Loucy (cell line): ENCODE results near the gene WDR43.

Experiments
- H2AFZ ChIP-seq: fragments of 200-600 bp; sonication (generic); 2 replicates; pipeline ENCODE4 v1.6.0; 2016; ENCODE audit warnings: antibody characterized with exemption, mild to moderate bottlenecking, low read length, moderate library complexity
- H3F3A ChIP-seq: fragments of 200-600 bp; 2 replicates; pipeline ENCODE4 v1.6.0; 2016; ENCODE audit warnings: antibody characterized with exemption, low read depth, mild to moderate bottlenecking
- H3K27me3 ChIP-seq: fragments of 200-600 bp; sonication (generic); 2 replicates; pipeline ENCODE4 v1.6.1; 2014; ENCODE audit warnings: low read length, mild to moderate bottlenecking; ENCODE audit not compliant: insufficient read depth, poor library complexity, severe bottlenecking
- H3K36me3 ChIP-seq: fragments of 200-600 bp; sonication (generic); 2 replicates; pipeline ENCODE4 v1.6.1; 2016; ENCODE audit warnings: low read length; ENCODE audit not compliant: insufficient read depth
- H3K4me1 ChIP-seq: fragments of 200-600 bp; sonication (generic); 2 replicates; pipeline ENCODE4 v1.5.1; 2014; ENCODE audit warnings: low read length, mild to moderate bottlenecking; ENCODE audit not compliant: insufficient read depth, poor library complexity, severe bottlenecking
- H3K4me2 ChIP-seq: fragments of 200-600 bp; sonication (generic); 2 replicates; pipeline ENCODE4 v1.6.0; 2014; ENCODE audit warnings: antibody characterized with exemption, low read length, low read depth, mild to moderate bottlenecking; ENCODE audit not compliant: poor library complexity, severe bottlenecking
- H3K4me3 ChIP-seq: fragments of 200-600 bp; sonication (generic); 2 replicates; pipeline ENCODE4 v1.5.1; 2014; ENCODE audit warnings: low read length, mild to moderate bottlenecking, mixed read lengths; ENCODE audit not compliant: poor library complexity, severe bottlenecking
- H3K79me2 ChIP-seq: fragments of 200-600 bp; sonication (generic); 2 replicates; pipeline ENCODE4 v1.6.1; 2014; ENCODE audit warnings: low read length; ENCODE audit not compliant: insufficient read depth
- H3K9ac ChIP-seq: fragments of 200-600 bp; sonication (generic); 2 replicates; pipeline ENCODE4 v1.6.0; 2014; ENCODE audit warnings: mild to moderate bottlenecking, low read depth, low read length, moderate library complexity; ENCODE audit not compliant: poor library complexity, severe bottlenecking
- H3K9me2 ChIP-seq: fragments of 200-600 bp; sonication (generic); replicated peaks from 2 replicates; pipeline ENCODE4 v1.6.1; 2016; ENCODE audit warnings: low read depth, low read length, mixed read lengths
- H3K9me3 ChIP-seq: fragments of 200-600 bp; sonication (generic); 2 replicates; pipeline ENCODE4 v1.6.1; 2014; ENCODE audit warnings: mild to moderate bottlenecking, antibody characterized with exemption, low read length, low read depth; ENCODE audit not compliant: insufficient read depth
- H4K20me1 ChIP-seq: fragments of 200-600 bp; sonication (generic); 2 replicates; pipeline ENCODE4 v1.6.0; 2014; ENCODE audit warnings: antibody characterized with exemption, low read length, mild to moderate bottlenecking; ENCODE audit not compliant: insufficient read depth, poor library complexity, severe bottlenecking
- CTCF ChIP-seq: fragments of 200-600 bp; sonication (generic); conservative IDR thresholded peaks from 2 replicates; pipeline ENCODE4 v1.5.1; 2014; ENCODE audit warnings: mild to moderate bottlenecking, antibody characterized with exemption, low read length
- EZH2phosphoT487 ChIP-seq: fragments of 200-600 bp; IDR thresholded peaks from 2 replicates; pipeline ENCODE4 v1.6.1; 2018; ENCODE audit warnings: antibody characterized with exemption, mild to moderate bottlenecking, moderate library complexity, borderline replicate concordance

The WDR43 gene

GRCh38 chr2:28904295-28904694 is 9.8 kb downstream of the WDR43 start:
- Histone ChIP-seq H3K36me3 (peaks cover 75% of the 10 kb centered on the region), H3K9me2 (no peaks in the 10 kb centered on the region), H2AFZ (no peak overlapping the region), H4K20me1 (peaks cover 73% of the 10 kb centered on the region), H3K4me2 (no peak overlapping the region), H3K9ac (no peak overlapping the region), H3K27me3 (no peaks in the 10 kb centered on the region), H3K4me3 (no peak overlapping the region), H3K4me1 (peaks cover 18% of the 10 kb centered on the region), H3F3A (no peaks in the 10 kb centered on the region), H3K79me2 (peaks cover 80% of the 10 kb centered on the region), H3K9me3 (no peaks in the 10 kb centered on the region)
- no peak for TF ChIP-seq EZH2phosphoT487
- no peak for TF ChIP-seq CTCF

GRCh38 chr2:28904802-28905457 is 10.5 kb downstream of the WDR43 start:
- Histone ChIP-seq H3F3A (no peaks in the 10 kb centered on the region), H3K27me3 (no peaks in the 10 kb centered on the region), H3K4me3 (no peak overlapping the region), H3K9me3 (no peaks in the 10 kb centered on the region), H4K20me1 (peaks cover 68% of the 10 kb centered on the region), H3K9me2 (no peaks in the 10 kb centered on the region), H3K79me2 (peaks cover 80% of the 10 kb centered on the region), H3K9ac (no peak overlapping the region), H2AFZ (no peak overlapping the region), H3K4me1 (peaks cover 14% of the 10 kb centered on the region), H3K36me3 (peaks cover 81% of the 10 kb centered on the region), H3K4me2 (no peak overlapping the region)
- TF ChIP-seq EZH2phosphoT487 (no peak), CTCF (no peak)

GRCh38 chr2:28905533-28905932 is 11.1 kb downstream of the WDR43 start:
- H3K4me3 ChIP-seq, result no peak overlapping the region
- H3K79me2 ChIP-seq, result peaks cover 78% of the 10 kb centered on the region
- no peak overlapping the region for H3K4me2 ChIP-seq
- peaks cover 86% of the 10 kb centered on the region for H3K36me3 ChIP-seq
- no peaks in the 10 kb centered on the region for H3K9me2 ChIP-seq
- H3K9ac ChIP-seq, result no peak overlapping the region
- no peaks in the 10 kb centered on the region for H3F3A ChIP-seq
- peaks cover 66% of the 10 kb centered on the region for H4K20me1 ChIP-seq
- H2AFZ ChIP-seq, result no peak overlapping the region
- H3K9me3 ChIP-seq, result no peaks in the 10 kb centered on the region
- TF ChIP-seq EZH2phosphoT487 (no peak), CTCF (no peak)
- H3K27me3 ChIP-seq, result no peaks in the 10 kb centered on the region
- peaks cover 9% of the 10 kb centered on the region for H3K4me1 ChIP-seq
